Lower leg skin (tissue), 3 donors: ENCODE data around the gene A2M.

ENCODE experiments used
- CTCF ChIP-seq, 3 donors: fragments of 450-650 bp; IDR thresholded peaks; one replicate each; pipeline ENCODE4 v1.5.1; 2016; ENCODE audit warnings: antibody characterized with exemption in 3 of 3, mild to moderate bottlenecking in 3 of 3, moderate library complexity in 2 of 3
- POLR2A ChIP-seq, 2 donors: fragments of 450-650 bp; IDR thresholded peaks; one replicate each; pipeline ENCODE4 v1.6.1; 2016 to 2017; ENCODE audit warnings: antibody characterized with exemption in 2 of 2, mild to moderate bottlenecking in 1 of 2, moderate library complexity in 1 of 2

GRCh38 chr12:9033265-9033887, 82.3 kb downstream of the A2M start:
- TF ChIP-seq CTCF (IDR thresholded peaks at IDR 0.05) (no peak), POLR2A (IDR thresholded peaks at IDR 0.05) (no peak)
